ENCODE results near the gene NSL1.

GRCh38 chr1:212685429-212685828, 106.1 kb downstream of the NSL1 start:
- no peak for TF ChIP-seq CTCF (IDR thresholded peaks at IDR 0.05)
- TF ChIP-seq POLR2A (IDR thresholded peaks at IDR 0.05), result no peak
- no peak for TF ChIP-seq POLR2AphosphoS5 (IDR thresholded peaks at IDR 0.05)
